Testis (tissue), 3 donors: Measurements from ENCODE around the gene AGPAT1. TPM values are rescaled to one million over a fixed set of nuclear protein-coding genes. Genes with fewer than 3 reads are reported as not detected.

ENCODE experiments used
- DNase-seq: peaks from one replicate; pipeline ENCODE4 v3.0.0-alpha.2; 2019
- H3K27ac ChIP-seq, 2 donors: fragments of 200-600 bp; sonication (generic); one replicate each; pipeline ENCODE4 v1.5.1; 2019
- H3K27me3 ChIP-seq: fragments of 200-600 bp; sonication (generic); one replicate; pipeline ENCODE4 v1.5.1; 2019
- H3K36me3 ChIP-seq: fragments of 200-600 bp; sonication (generic); one replicate; pipeline ENCODE4 v1.5.1; 2017; ENCODE audit warnings: low read depth; ENCODE audit errors: missing control alignments
- H3K4me1 ChIP-seq: fragments of 200-600 bp; sonication (generic); one replicate; pipeline ENCODE4 v1.5.1; 2019
- H3K4me3 ChIP-seq, 2 donors: fragments of 200-600 bp; sonication (generic); one replicate each; pipeline ENCODE4 v1.5.1; 2017 to 2019
- H3K9me3 ChIP-seq: fragments of 200-600 bp; sonication (generic); one replicate; pipeline ENCODE4 v1.5.1; 2017
- CTCF ChIP-seq, 3 experiments: fragments of 450-650 bp in 2 of 3; fragments of 200-600 bp in 1 of 3; sonication (generic) in 1 of 3; IDR thresholded peaks; one replicate each; pipeline ENCODE4 v1.5.1; 2016 to 2019; ENCODE audit warnings: antibody characterized with exemption in 3 of 3, mild to moderate bottlenecking in 2 of 3, moderate library complexity in 1 of 3
- POLR2A ChIP-seq: fragments of 450-650 bp; IDR thresholded peaks from one replicate; pipeline ENCODE4 v1.6.1; 2017; ENCODE audit warnings: antibody characterized with exemption, mild to moderate bottlenecking, moderate library complexity
- WGBS, 2 donors: methylation state at CpG; one replicate each; pipeline ENCODE4 v1.1.5; 2018; 5-methylcytosine and 5-hydroxymethylcytosine counted together
- intact Hi-C: fragments of 100-400 bp; cut with DNase I; formaldehyde crosslinking; loops from one replicate; pipeline ENCODE4 v1.15.1; 2023; ENCODE audit warnings: low total_unique reads
- polyA plus RNA-seq: library from polyadenylated mRNA; stranded (reverse); fragments of 350-450 nt; fragmentation: Illumina TruSeq; extraction: RNeasy Lipid Tissue Mini Kit (QIAGEN cat#74804); gene quantifications from one replicate; pipeline ENCODE4 v1.2.3, GENCODE V29; 2014; ENCODE audit warnings: low read depth, low replicate concordance; ENCODE audit not compliant: insufficient read depth
- total RNA-seq, 2 donors: library from RNA; depleted of rRNA; stranded (reverse); fragments of >200 nt; gene quantifications; one replicate each; pipeline ENCODE4 v1.2.3, GENCODE V29; 2016

The AGPAT1 gene
- total and polyA plus RNA-seq, 3 donors from 2014 or later = 107 to 158 (median 115) TPM

DNA sequence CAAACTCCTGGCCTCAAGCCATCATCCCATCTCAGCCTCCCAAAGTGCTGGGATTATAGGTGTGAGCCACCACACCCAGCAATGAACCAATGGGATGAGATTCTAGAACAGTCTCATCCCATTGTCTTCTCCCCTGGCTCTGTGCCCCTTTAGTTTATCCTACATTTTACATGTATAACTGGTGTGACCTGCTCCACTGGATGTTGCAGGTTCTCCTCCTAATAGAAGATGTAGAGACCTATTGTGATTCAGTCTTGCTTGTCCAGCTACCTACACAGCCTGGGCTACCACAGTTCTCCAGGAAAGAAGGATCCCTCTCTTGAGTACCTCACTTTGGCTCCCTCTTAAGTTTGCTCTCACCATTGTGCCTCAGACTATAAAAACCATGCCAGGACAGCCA is 43.8 kb downstream of the AGPAT1 start:
- no peaks in the 10 kb centered on the region for H3K9me3 ChIP-seq
- DNase-seq = no peak
- no peaks in the 10 kb centered on the region for H3K27me3 ChIP-seq
- peaks cover 16% of the 10 kb centered on the region for H3K4me1 ChIP-seq
- no peak overlapping the region for H3K27ac ChIP-seq
- H3K4me3 ChIP-seq = no peak overlapping the region
- intact Hi-C loops = no loop called here
- TF ChIP-seq CTCF (IDR thresholded peaks at IDR 0.05) (no peak), POLR2A (no peak)
- H3K36me3 ChIP-seq = no peaks in the 10 kb centered on the region

DNA sequence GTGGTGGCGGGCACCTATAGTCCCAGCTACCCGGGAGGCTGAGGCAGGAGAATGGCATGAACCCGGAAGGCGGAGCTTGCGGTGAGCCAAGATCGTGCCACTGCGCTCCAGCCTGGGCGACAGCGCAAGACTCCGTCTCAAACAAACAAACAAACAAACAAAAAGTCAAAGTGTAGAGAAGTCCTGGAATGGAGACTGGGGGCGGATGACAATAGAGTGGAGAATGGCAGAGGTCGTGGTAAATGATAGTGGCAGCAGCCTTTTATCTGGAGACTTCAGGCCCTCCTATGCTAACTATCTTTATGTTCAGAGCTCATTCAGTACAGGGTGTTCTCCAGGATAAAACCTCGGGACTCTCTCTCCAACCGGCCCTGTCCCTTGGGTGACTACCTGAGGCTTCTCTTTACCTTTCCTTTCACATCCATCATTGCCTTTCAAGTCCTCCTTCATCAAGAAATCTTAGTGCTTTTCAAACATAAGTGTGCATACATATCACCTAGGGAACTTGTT is 44.4 kb downstream of the AGPAT1 start:
- H3K4me3 ChIP-seq = no peak overlapping the region
- no peaks in the 10 kb centered on the region for H3K9me3 ChIP-seq
- WGBS, 2 donors = 56 to 59% methylated on average over 14 of the region's 14 CpGs
- intact Hi-C loops = no loop called here
- no peaks in the 10 kb centered on the region for H3K36me3 ChIP-seq
- TF ChIP-seq CTCF (IDR thresholded peaks at IDR 0.05) (no peak), POLR2A (no peak)
- H3K4me1 ChIP-seq = peaks cover 20% of the 10 kb centered on the region
- no peaks in the 10 kb centered on the region for H3K27me3 ChIP-seq
- H3K27ac ChIP-seq = no peak overlapping the region
- DNase-seq = no peak

- peak overlapping the region; percentile 92 to 99 for H3K27ac ChIP-seq
- intact Hi-C loops = loop anchor here (10.0 kb wide), 1 partner anchor 175 kb away; the partner anchor contains the start of genes NELFE and SKIC2
Observed at GRCh38 chr6:32129297-32130088, 46.4 kb downstream of the AGPAT1 start.

GRCh38 chr6:32128751-32129296 is 47.1 kb downstream of the AGPAT1 start:
- intact Hi-C loops = loop anchor here (10.0 kb wide), 1 partner anchor 174 kb away; the partner anchor contains the start of genes NELFE and SKIC2
- Histone ChIP-seq H3K36me3 (no peaks in the 10 kb centered on the region), H3K4me3 (peak overlapping the region in 1 of 2 donors; percentile 90), H3K9me3 (no peaks in the 10 kb centered on the region), H3K4me1 (peaks cover 23% of the 10 kb centered on the region), H3K27me3 (no peaks in the 10 kb centered on the region), H3K27ac (peak overlapping the region; percentile 92 to 99)
- TF ChIP-seq POLR2A (no peak), CTCF (IDR thresholded peaks at IDR 0.05) (no peak)
- no peak for DNase-seq
- WGBS, 2 donors = 42 to 55% methylated on average over 7 to 13 of the region's 13 CpGs

More at GRCh38 chr6:32129297-32130088, 46.4 kb downstream of the AGPAT1 start:
- WGBS, 2 donors = 24 to 35% methylated on average over 19 to 22 of the region's 22 CpGs
- H3K9me3 ChIP-seq = no peaks in the 10 kb centered on the region
- no peaks in the 10 kb centered on the region for H3K36me3 ChIP-seq
- no peaks in the 10 kb centered on the region for H3K27me3 ChIP-seq
- H3K4me1 ChIP-seq = peaks cover 23% of the 10 kb centered on the region
- TF ChIP-seq CTCF (IDR thresholded peaks at IDR 0.05) (no peak), POLR2A (no peak)
- no peak for DNase-seq
- H3K4me3 ChIP-seq = peak overlapping the region; percentile 64 to 90
